SK-N-SH (cell line): ENCODE data around the gene HLF. TPM values are rescaled to one million over a fixed set of nuclear protein-coding genes. Genes with fewer than 3 reads are reported as not detected.

ENCODE experiments used
- CTCF ChIA-PET: fragments of 300-600, 350-600 bp; formaldehyde crosslinking; extraction: SDS; loops from one replicate; lab custom pipeline; 2021; lab: Yijun Ruan, JAX
- POLR2A ChIA-PET: fragments of 350-600 bp; sonication (Branson Sonifier 250); formaldehyde crosslinking; extraction: SDS; loops from one replicate; lab custom pipeline; 2020; ENCODE audit warnings: antibody characterized with exemption, inconsistent platforms; lab: Yijun Ruan, JAX
- DNase-seq: peaks from one replicate; pipeline ENCODE4 v3.0.0; 2012
- H2AFZ ChIP-seq: fragments of 200-600 bp; sonication (generic); 2 replicates; pipeline ENCODE4 v1.8.1; 2016; ENCODE audit warnings: antibody characterized with exemption, mild to moderate bottlenecking, low read depth
- H3F3A ChIP-seq: fragments of 200-600 bp; sonication (generic); replicated peaks from 2 replicates; pipeline ENCODE3; 2016; ENCODE audit warnings: antibody characterized with exemption, mild to moderate bottlenecking; ENCODE audit not compliant: insufficient read depth
- H3K27ac ChIP-seq, 2 experiments: fragments of 200-500 bp in 1 of 2; fragments of 200-600 bp in 1 of 2; sonication (Bioruptor generic) in 1 of 2; sonication (generic), shearing (Covaris generic) in 1 of 2; 2 replicates each; pipeline versions ENCODE4 v1.5.1 to v1.6.1; 2014 to 2016; ENCODE audit warnings: low read depth in 2 of 2, inconsistent platforms in 1 of 2, low read length in 1 of 2, mild to moderate bottlenecking in 1 of 2, mixed read lengths in 1 of 2
- H3K27me3 ChIP-seq: fragments of 200-600 bp; sonication (generic), shearing (Covaris generic); 2 replicates; pipeline ENCODE4 v1.6.1; 2016; ENCODE audit warnings: mixed run types; ENCODE audit not compliant: insufficient read depth
- H3K36me3 ChIP-seq, 2 experiments: fragments of 200-500 bp in 1 of 2; fragments of 200-600 bp in 1 of 2; sonication (Bioruptor generic) in 1 of 2; sonication (generic) in 1 of 2; replicated peaks in 1 of 2; 2 replicates each; pipeline versions ENCODE3 to v1.5.1; 2014 to 2016; ENCODE audit warnings: low read length in 1 of 2, mild to moderate bottlenecking in 1 of 2; ENCODE audit not compliant: insufficient read depth in 2 of 2, control insufficient read depth in 1 of 2
- H3K4me1 ChIP-seq, 2 experiments: fragments of 200-500 bp in 1 of 2; fragments of 200-600 bp in 1 of 2; sonication (Bioruptor generic) in 1 of 2; sonication (generic), shearing (Covaris generic) in 1 of 2; 2 replicates each; pipeline versions ENCODE4 v1.5.1 to v1.6.1; 2014 to 2016; ENCODE audit warnings: low read depth in 1 of 2, low read length in 1 of 2, mixed run types in 1 of 2; ENCODE audit not compliant: insufficient read depth in 2 of 2, control insufficient read depth in 1 of 2
- H3K4me2 ChIP-seq: fragments of 200-600 bp; sonication (generic), shearing (Covaris generic); 2 replicates; pipeline ENCODE4 v1.6.1; 2017; ENCODE audit warnings: mixed run types
- H3K4me3 ChIP-seq, 2 experiments: fragments of 200-500 bp in 1 of 2; fragments of 200-600 bp in 1 of 2; sonication (Bioruptor generic) in 1 of 2; sonication (generic), shearing (Covaris generic) in 1 of 2; 2 replicates each; pipeline versions ENCODE4 v1.5.1 to v1.8.1; 2014 to 2016; ENCODE audit warnings: low read depth in 2 of 2, inconsistent platforms in 1 of 2, low read length in 1 of 2, mild to moderate bottlenecking in 1 of 2, mixed read lengths in 1 of 2, moderate library complexity in 1 of 2
- H3K79me2 ChIP-seq: fragments of 200-600 bp; sonication (generic); 2 replicates; pipeline ENCODE4 v1.8.1; 2017; ENCODE audit warnings: mild to moderate bottlenecking; ENCODE audit not compliant: insufficient read depth
- H3K9ac ChIP-seq: fragments of 200-600 bp; sonication (generic); 2 replicates; pipeline ENCODE4 v1.6.1; 2017; ENCODE audit warnings: mixed run types
- H3K9me2 ChIP-seq: fragments of 200-600 bp; sonication (generic); 2 replicates; pipeline ENCODE4 v1.6.1; 2017; ENCODE audit warnings: mixed run types
- H3K9me3 ChIP-seq: fragments of 200-600 bp; sonication (generic); 2 replicates; pipeline ENCODE4 v1.6.1; 2017; ENCODE audit warnings: mixed run types, mild to moderate bottlenecking, moderate library complexity
- H4K20me1 ChIP-seq: fragments of 200-600 bp; sonication (generic); 2 replicates; pipeline ENCODE4 v1.6.1; 2017; ENCODE audit warnings: mild to moderate bottlenecking, mixed run types; ENCODE audit not compliant: insufficient read depth
- CHD2 ChIP-seq: fragments of 150-350 bp; IDR thresholded peaks from 2 replicates; pipeline ENCODE4 v1.6.1; 2018; ENCODE audit warnings: low read length; ENCODE audit not compliant: partially characterized antibody
- FOXJ3 ChIP-seq: sonication (generic); formaldehyde crosslinking; IDR thresholded peaks from 2 replicates; pipeline ENCODE4 v1.5.1; 2020; ENCODE audit warnings: mild to moderate bottlenecking, missing genetic modification reagents
- GABPA ChIP-seq: IDR thresholded peaks from 2 replicates; pipeline ENCODE4 v1.4.0; 2012; ENCODE audit warnings: low read depth, mild to moderate bottlenecking
- GATA2 ChIP-seq: sonication (generic); formaldehyde crosslinking; IDR thresholded peaks from 2 replicates; pipeline ENCODE4 v1.5.0; 2020; ENCODE audit warnings: mild to moderate bottlenecking, missing genetic modification reagents
- IRF3 ChIP-seq: fragments of 150-350 bp; IDR thresholded peaks from 2 replicates; pipeline ENCODE4 v1.6.1; 2016; ENCODE audit warnings: mild to moderate bottlenecking, low read depth, low read length
- MAX ChIP-seq: IDR thresholded peaks from 2 replicates; pipeline ENCODE4 v1.4.0; 2012; ENCODE audit warnings: low read depth
- MEF2A ChIP-seq: IDR thresholded peaks from 2 replicates; pipeline ENCODE4 v1.4.0; 2012; ENCODE audit warnings: low read depth, borderline replicate concordance
- MXI1 ChIP-seq: IDR thresholded peaks from 2 replicates; pipeline ENCODE4 v1.6.1; 2012; ENCODE audit warnings: mild to moderate bottlenecking, low read depth, low read length, improper control_type of control experiment
- NFIC ChIP-seq: IDR thresholded peaks from 2 replicates; pipeline ENCODE4 v1.4.0; 2012; ENCODE audit warnings: borderline replicate concordance
- PBX3 ChIP-seq: IDR thresholded peaks from 2 replicates; pipeline ENCODE4; 2012
- RCOR1 ChIP-seq: fragments of 150-350 bp; IDR thresholded peaks from 2 replicates; pipeline ENCODE4 v1.6.1; 2017; ENCODE audit warnings: antibody characterized with exemption, low read length
- REST ChIP-seq: IDR thresholded peaks from 2 replicates; pipeline ENCODE4 v1.6.1; 2012; ENCODE audit warnings: mild to moderate bottlenecking, low read depth, low read length, moderate library complexity
- RXRA ChIP-seq: IDR thresholded peaks from 2 replicates; pipeline ENCODE4 v1.4.0; 2012; ENCODE audit warnings: low read depth, mild to moderate bottlenecking, borderline replicate concordance
- USF2 ChIP-seq: fragments of 150-350 bp; IDR thresholded peaks from 2 replicates; pipeline ENCODE4 v1.6.1; 2017; ENCODE audit warnings: antibody characterized with exemption, low read length, low read depth, borderline replicate concordance
- WGBS: methylation state at CpG from one replicate; pipeline ENCODE4 v1.1.6; 2017; ENCODE audit warnings: low lambda C conversion rate; 5-methylcytosine and 5-hydroxymethylcytosine counted together
- polyA plus RNA-seq, 3 experiments: library from polyadenylated mRNA; depleted of rRNA; stranded (reverse); fragments of >200 nt; gene quantifications; 2 replicates each; pipeline ENCODE4 v1.2.3, GENCODE V29; 2012

Gene HLF
- polyA plus RNA-seq, 1 of the 3 experiments (the other 2 are of a cell fraction) = 0.03 TPM

- CTCF ChIA-PET = interaction anchor here (2.1 to 6.9 kb wide), 7 partner anchors 12 to 361 kb away, joined by 5 to 104 read pairs (median 30); no protein-coding TSS in a partner anchor
Observed at GRCh38 chr17:55346658-55347057, 81.9 kb downstream of the HLF start.

More at GRCh38 chr17:55346658-55347057, 81.9 kb downstream of the HLF start:
- Histone ChIP-seq H3K4me3 (no peak overlapping the region), H3K9me3 (no peaks in the 10 kb centered on the region), H3K4me1 (peaks cover 0 to 2% of the 10 kb centered on the region in 2 experiments; a peak in 1 of 4 replicates), H3K36me3 (no peaks in the 10 kb centered on the region), H3K9me2 (no peaks in the 10 kb centered on the region), H4K20me1 (no peaks in the 10 kb centered on the region), H3K4me2 (no peak overlapping the region), H3K27me3 (no peaks in the 10 kb centered on the region)
- POLR2A ChIA-PET = no interaction called here
- TF ChIP-seq GABPA (no peak), MEF2A (no peak), MAX (no peak), CHD2 (no peak), REST (no peak), RXRA (no peak), MXI1 (no peak), PBX3 (no peak), IRF3 (no peak), RCOR1 (no peak), USF2 (no peak), FOXJ3 (CRISPR knock-in tag) (no peak), NFIC (no peak), GATA2 (CRISPR knock-in tag) (no peak)
- TF ChIP-seq, all 33 proteins: peak for 0
- WGBS = 85% methylated on average over 1 of the region's 1 CpG
- Histone ChIP-seq H3K9ac (no peak overlapping the region), H3F3A (no peaks in the 10 kb centered on the region), H3K27ac (no peak overlapping the region), H3K79me2 (no peaks in the 10 kb centered on the region), H2AFZ (no peak overlapping the region)
- DNase-seq = no peak
